Measurements from ENCODE around the gene NAA35.

- TF ChIP-seq EP300 (IDR thresholded peaks at IDR 0.05; ENCODE audit: borderline replicate concordance in 1 of 2, low read depth in 2 of 2, low read length in 2 of 2) (no peak), SP2 (IDR thresholded peaks at IDR 0.05; ENCODE audit: low read length) (no peak)
These were observed 635 bp downstream of the NAA35 start for GRCh38 chr9:85941622-85941940.
